GM21723 (cell line): Measurements from ENCODE around the gene MAP3K20.
"Not testable (repeated sequence)": the region's sequence is repeated elsewhere in the genome, so short reads cannot be mapped to it uniquely, and the experiment has no call there.

Experiments
- ATAC-seq: cut with Tn5 transposase; IDR thresholded peaks from one replicate; pipeline ENCODE4 v1.9.1; 2021; ENCODE audit warnings: mild to moderate bottlenecking, moderate library complexity; ENCODE audit not compliant: unreplicated experiment

The MAP3K20 gene

GRCh38 chr2:173086518-173087213 lies 11.0 kb downstream of the MAP3K20 start:
- ATAC-seq = no peak

DNA sequence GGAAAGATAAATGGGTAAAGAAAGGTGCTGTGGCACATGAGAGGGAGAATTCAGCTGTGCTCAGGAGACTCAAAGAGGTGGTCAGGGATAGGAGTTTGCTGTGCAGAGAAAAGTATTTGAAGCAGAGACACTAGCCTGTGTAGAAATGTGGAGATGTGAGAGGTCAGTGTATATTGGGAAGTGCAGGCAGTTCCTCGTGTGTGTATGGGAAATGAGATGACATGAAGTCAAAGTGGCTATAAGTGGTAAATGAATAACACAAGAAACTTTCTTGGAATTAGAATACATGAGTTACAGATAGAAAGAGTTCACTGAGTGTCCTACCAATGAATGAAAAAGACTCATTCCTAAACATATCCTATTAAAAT lies 11.6 kb downstream of the MAP3K20 start:
- ATAC-seq = no peak

GRCh38 chr2:173087793-173088496 lies 12.3 kb downstream of the MAP3K20 start:
- ATAC-seq = no peak

- ATAC-seq = no peak
Measured at GRCh38 chr2:173090276-173090877, 14.7 kb downstream of the MAP3K20 start.

- ATAC-seq = no peak
Measured at GRCh38 chr2:173090973-173091660, 15.5 kb downstream of the MAP3K20 start.

- no peak for ATAC-seq
Measured at GRCh38 chr2:173091910-173092309, 16.3 kb downstream of the MAP3K20 start.

DNA sequence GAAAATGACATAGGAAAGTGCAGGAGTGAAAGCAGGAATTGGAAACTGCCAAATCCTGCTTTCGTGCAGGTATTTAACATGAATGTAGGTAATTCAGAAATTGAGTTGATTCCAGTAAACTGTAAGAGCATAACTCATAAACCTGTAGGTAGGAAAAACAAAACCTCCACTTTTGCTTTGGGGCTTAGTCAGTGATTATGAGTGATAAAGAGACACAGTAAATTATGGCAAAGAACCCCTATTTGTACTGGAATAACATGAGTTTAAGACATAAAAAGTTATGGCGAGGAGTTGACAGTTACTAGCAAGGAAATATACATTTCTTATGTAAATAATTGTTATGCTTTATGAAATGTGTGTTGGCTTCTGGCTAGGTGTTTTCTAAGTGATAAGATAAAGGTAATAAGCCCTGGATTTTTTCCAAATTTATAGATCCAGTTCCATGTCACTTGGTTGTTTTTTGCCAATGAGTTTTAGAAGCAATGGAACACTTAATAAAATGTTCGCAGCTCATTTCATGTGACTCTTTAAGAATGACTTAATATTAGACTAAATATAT lies 17.3 kb downstream of the MAP3K20 start:
- ATAC-seq = no peak

- not testable (repeated sequence) for ATAC-seq
Measured at GRCh38 chr2:173093617-173094016, 18.0 kb downstream of the MAP3K20 start.

GRCh38 chr2:173094731-173095130 lies 19.1 kb downstream of the MAP3K20 start:
- no peak for ATAC-seq

DNA sequence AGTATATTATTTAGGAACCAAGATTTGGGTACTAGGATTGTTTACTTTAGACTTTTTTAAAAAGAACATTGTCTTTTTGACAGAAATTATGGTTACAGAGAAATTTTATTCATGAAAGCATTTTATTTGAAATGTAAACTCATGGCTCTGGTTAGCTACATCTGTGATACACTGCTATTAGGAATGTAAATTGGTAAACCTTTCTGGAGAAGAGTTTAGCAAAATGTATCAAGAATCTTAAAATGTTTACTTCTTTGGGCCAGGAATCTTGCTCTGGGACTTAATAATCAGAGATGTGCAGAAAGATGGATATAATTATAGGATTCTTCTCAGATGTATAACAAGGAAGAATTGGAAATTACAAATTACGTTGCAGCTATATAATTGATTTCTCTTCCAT lies 19.7 kb downstream of the MAP3K20 start:
- no peak for ATAC-seq

- ATAC-seq = no peak
Measured at GRCh38 chr2:173099271-173099670, 23.6 kb downstream of the MAP3K20 start.

GRCh38 chr2:173099804-173100203 lies 24.2 kb downstream of the MAP3K20 start:
- ATAC-seq = no peak

DNA sequence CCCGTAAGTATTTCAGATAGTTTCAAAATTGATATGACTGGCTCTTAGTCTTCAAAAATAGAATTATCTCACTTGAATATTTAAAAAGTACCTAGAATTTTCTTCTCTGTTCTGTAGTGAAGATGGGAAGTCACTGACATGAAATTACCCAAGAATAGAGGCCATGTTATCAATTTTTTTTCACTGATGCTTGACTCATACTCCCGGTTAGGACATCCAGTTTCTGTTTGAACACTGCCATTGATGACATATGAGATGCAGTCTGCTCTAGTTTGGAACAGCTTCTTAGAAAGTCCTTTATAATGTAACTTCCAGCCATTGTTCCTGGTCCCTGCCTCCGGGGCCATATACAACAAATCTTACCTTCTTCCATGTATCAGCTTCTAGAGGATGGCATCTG lies 26.0 kb downstream of the MAP3K20 start:
- ATAC-seq = no peak

DNA sequence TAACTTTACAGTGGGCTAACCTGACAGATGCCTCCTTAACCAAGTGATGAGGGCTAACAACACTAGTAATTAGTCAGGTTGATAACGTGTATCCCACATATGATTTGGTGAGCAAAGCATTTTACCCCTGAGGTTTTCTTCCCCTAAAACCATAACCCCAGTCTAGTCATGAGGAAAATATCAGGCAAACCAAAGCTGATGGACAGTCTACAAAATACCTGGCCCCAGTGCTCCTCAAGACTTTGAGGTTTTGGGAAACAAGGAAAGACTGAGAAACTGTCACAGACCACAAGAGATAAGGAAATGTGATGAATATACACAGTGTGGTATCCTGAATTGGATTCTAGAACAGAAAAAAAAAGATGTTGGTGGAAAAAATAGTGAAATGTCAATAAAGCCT lies 28.5 kb downstream of the MAP3K20 start:
- no peak for ATAC-seq

- ATAC-seq = no peak
Measured at GRCh38 chr2:173106959-173107628, 31.4 kb downstream of the MAP3K20 start.

GRCh38 chr2:173107629-173108022 lies 32.0 kb downstream of the MAP3K20 start:
- ATAC-seq = no peak

- ATAC-seq = no peak
Measured at GRCh38 chr2:173109253-173110188, 33.9 kb downstream of the MAP3K20 start.

DNA sequence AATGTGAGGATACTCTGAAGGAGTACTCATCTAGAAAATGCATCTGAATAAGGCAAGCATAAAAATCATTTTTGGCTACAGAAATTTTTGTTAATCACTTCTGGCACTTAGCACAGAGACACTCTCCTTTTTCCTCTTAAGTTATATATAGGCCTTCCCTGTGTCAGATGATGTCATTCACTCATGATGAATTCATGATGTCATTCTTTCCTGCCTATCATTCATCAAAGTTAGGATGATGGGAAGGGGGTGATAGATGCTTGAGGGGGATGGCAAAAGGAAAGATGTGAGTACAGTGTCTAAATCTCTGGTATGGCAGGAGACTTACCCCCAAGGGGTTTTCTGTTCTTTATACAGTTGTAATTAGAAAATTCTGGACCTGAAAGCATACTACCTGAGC lies 42.0 kb downstream of the MAP3K20 start:
- ATAC-seq = no peak

- ATAC-seq = no peak
Measured at GRCh38 chr2:173118395-173118794, 42.7 kb downstream of the MAP3K20 start.
